Parathyroid adenoma (tissue), 2 donors: ENCODE results near the gene AGFG1.

Source experiments
- H2AFZ ChIP-seq: fragments of 300-600 bp; sonication (generic); one replicate; pipeline ENCODE4 v1.7.0; 2017; ENCODE audit warnings: antibody characterized with exemption, mild to moderate bottlenecking
- H3K27ac ChIP-seq: fragments of 300-600 bp; sonication (generic); one replicate; pipeline ENCODE4 v1.7.0; 2017
- H3K27me3 ChIP-seq: fragments of 300-600 bp; sonication (generic); one replicate; pipeline ENCODE4 v1.7.0; 2017; ENCODE audit warnings: low read length; ENCODE audit not compliant: control insufficient read depth, insufficient read depth
- H3K36me3 ChIP-seq: fragments of 300-600 bp; sonication (generic); one replicate; pipeline ENCODE4 v1.7.0; 2017; ENCODE audit warnings: low read length; ENCODE audit not compliant: control insufficient read depth, insufficient read depth
- H3K4me1 ChIP-seq: fragments of 300-600 bp; sonication (generic); one replicate; pipeline ENCODE4 v1.7.0; 2017; ENCODE audit warnings: control low read depth
- H3K4me2 ChIP-seq: fragments of 300-600 bp; sonication (generic); one replicate; pipeline ENCODE4 v1.7.0; 2017; ENCODE audit warnings: low read length
- H3K4me3 ChIP-seq: fragments of 300-600 bp; sonication (generic); one replicate; pipeline ENCODE4 v1.7.0; 2017; ENCODE audit warnings: low read depth, low read length
- H3K79me2 ChIP-seq: fragments of 300-600 bp; sonication (generic); one replicate; pipeline ENCODE4 v1.7.0; 2017; ENCODE audit warnings: control low read depth
- H3K9ac ChIP-seq: fragments of 300-600 bp; sonication (generic); one replicate; pipeline ENCODE4 v1.7.0; 2017; ENCODE audit warnings: mild to moderate bottlenecking
- H3K9me3 ChIP-seq: fragments of 300-600 bp; sonication (generic); one replicate; pipeline ENCODE4 v1.7.0; 2017; ENCODE audit warnings: low read length; ENCODE audit not compliant: control insufficient read depth
- CTCF ChIP-seq: fragments of 300-600 bp; sonication (generic); IDR thresholded peaks from one replicate; pipeline ENCODE4 v1.7.0; 2017; ENCODE audit warnings: antibody characterized with exemption, mild to moderate bottlenecking
- donor health status: primary hyperparathyroidism.

The AGFG1 gene

GRCh38 chr2:227524665-227525064 is 52.7 kb downstream of the AGFG1 start:
- H3K79me2 ChIP-seq: peaks cover 18% of the 10 kb centered on the region
- no peak overlapping the region for H3K9ac ChIP-seq
- no peaks in the 10 kb centered on the region for H3K27me3 ChIP-seq
- no peaks in the 10 kb centered on the region for H3K9me3 ChIP-seq
- peaks cover 15% of the 10 kb centered on the region for H3K4me1 ChIP-seq
- H3K36me3 ChIP-seq: no peaks in the 10 kb centered on the region
- peak overlapping the region; percentile 10 for H3K4me2 ChIP-seq
- peak overlapping the region; percentile 83 for H3K27ac ChIP-seq
- peak overlapping the region; percentile 7 for H2AFZ ChIP-seq
- no peak for TF ChIP-seq CTCF
- H3K4me3 ChIP-seq: no peak overlapping the region

GRCh38 chr2:227527351-227527750 is 55.4 kb downstream of the AGFG1 start:
- H2AFZ ChIP-seq: no peak overlapping the region
- H3K4me2 ChIP-seq: no peak overlapping the region
- H3K4me1 ChIP-seq: peaks cover 15% of the 10 kb centered on the region
- TF ChIP-seq CTCF: no peak
- H3K9ac ChIP-seq: no peak overlapping the region
- no peaks in the 10 kb centered on the region for H3K27me3 ChIP-seq
- H3K9me3 ChIP-seq: no peaks in the 10 kb centered on the region
- no peak overlapping the region for H3K27ac ChIP-seq
- no peaks in the 10 kb centered on the region for H3K36me3 ChIP-seq
- H3K4me3 ChIP-seq: no peak overlapping the region
- H3K79me2 ChIP-seq: peaks cover 4% of the 10 kb centered on the region

DNA sequence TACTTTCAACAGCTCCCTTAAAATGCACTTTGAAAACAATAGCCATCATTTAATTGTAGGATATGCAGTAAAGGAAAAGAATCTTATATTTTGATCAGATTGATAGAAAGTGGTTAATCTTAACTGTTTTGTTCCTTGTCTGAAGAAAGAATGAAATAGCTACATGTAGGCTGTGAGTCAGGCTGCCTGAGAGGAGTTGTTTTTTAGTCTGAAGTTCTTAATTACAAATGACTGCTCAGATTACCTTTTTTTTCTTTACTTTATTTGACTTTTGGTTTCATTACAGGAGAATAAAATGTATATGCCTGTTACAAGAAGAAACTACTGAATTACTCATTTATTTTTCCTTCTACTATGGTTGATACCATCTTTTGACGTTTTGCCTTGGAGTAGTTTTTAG is 56.8 kb downstream of the AGFG1 start:
- Histone ChIP-seq H3K4me1 (peaks cover 10% of the 10 kb centered on the region), H2AFZ (no peak overlapping the region), H3K79me2 (peaks cover 2% of the 10 kb centered on the region), H3K9ac (no peak overlapping the region), H3K9me3 (no peaks in the 10 kb centered on the region), H3K4me3 (no peak overlapping the region), H3K36me3 (no peaks in the 10 kb centered on the region), H3K4me2 (no peak overlapping the region), H3K27ac (no peak overlapping the region), H3K27me3 (no peaks in the 10 kb centered on the region)
- no peak for TF ChIP-seq CTCF

DNA sequence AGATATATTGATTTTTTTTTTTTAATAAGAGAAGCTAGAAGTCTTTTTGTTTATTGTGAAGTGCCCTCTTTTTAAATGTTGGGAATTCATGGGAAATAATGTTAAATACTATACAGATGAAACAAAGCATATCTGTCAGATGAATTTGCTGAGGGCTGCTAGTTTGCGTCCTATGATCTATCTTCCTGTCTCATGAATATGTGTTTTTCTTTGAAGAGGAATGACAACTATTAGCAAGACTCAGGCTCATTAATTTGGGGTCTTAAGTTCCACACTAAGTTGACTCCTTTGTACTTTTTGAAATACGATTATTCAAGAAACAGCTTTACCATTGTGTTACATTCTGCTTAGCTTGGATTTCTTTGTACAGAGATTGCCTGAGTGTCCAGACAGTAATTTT is 57.9 kb downstream of the AGFG1 start:
- Histone ChIP-seq H3K9ac (no peak overlapping the region), H2AFZ (no peak overlapping the region), H3K4me2 (no peak overlapping the region), H3K27me3 (no peaks in the 10 kb centered on the region), H3K27ac (no peak overlapping the region), H3K4me3 (no peak overlapping the region), H3K79me2 (peaks cover 2% of the 10 kb centered on the region), H3K36me3 (no peaks in the 10 kb centered on the region), H3K4me1 (peaks cover 5% of the 10 kb centered on the region), H3K9me3 (no peaks in the 10 kb centered on the region)
- no peak for TF ChIP-seq CTCF

DNA sequence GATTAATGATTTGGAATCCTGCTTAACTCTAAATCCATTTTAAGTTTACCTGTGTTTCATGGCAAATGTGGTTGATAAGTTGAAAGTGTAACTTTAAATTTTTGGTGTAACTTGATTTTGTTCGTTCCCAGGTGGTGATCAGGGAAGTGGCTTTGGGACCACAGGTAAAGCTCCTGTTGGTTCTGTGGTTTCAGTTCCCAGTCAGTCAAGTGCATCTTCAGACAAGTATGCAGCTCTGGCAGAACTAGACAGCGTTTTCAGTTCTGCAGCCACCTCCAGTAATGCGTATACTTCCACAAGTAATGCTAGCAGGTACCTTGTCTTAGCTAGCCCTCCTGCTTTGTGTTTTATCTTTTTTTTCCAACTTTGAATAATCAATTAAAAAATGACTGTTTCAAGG is 62.8 kb downstream of the AGFG1 start:
- Histone ChIP-seq H3K4me2 (no peak overlapping the region), H3K9ac (no peak overlapping the region), H3K27ac (no peak overlapping the region), H3K4me3 (no peak overlapping the region), H3K79me2 (peaks cover 2% of the 10 kb centered on the region), H3K27me3 (no peaks in the 10 kb centered on the region), H3K36me3 (no peaks in the 10 kb centered on the region), H3K9me3 (no peaks in the 10 kb centered on the region), H3K4me1 (no peaks in the 10 kb centered on the region), H2AFZ (no peak overlapping the region)
- no peak for TF ChIP-seq CTCF
